ENCODE results near the gene ADIPOR2.
"Not testable (repeated sequence)": the region's sequence is repeated elsewhere in the genome, so short reads cannot be mapped to it uniquely, and the experiment has no call there.

Gene ADIPOR2

DNA sequence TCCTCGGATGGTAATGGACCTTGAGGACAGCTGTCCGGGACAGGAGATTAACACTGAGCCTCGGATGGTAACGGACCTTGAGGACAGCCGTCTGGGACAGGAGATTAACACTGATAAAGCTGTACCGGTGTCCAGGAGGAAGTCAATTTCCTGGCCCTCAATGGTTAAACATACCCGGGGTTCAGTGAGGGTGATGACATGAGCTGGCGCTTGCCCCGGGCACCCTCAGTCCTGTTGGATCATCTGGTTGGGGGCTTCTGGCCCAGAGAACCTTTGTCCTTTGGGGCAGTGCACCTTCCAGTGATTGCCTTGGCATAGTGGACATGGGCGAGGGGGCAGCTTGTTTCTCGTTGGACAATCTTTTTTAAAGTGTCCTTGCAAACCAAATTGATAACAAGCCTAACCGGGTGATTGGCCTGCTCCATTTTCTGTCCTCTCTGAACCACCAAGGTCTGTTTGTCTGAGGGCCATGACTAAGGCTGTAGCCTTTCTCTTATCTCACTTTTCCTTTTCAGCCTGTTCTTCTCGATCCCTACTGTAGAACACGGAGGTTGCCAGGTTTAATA is 23.0 kb downstream of the ADIPOR2 start:
- H3K36me3 ChIP-seq; H3K9me3 ChIP-seq; H3K27me3 ChIP-seq; H3K4me3 ChIP-seq (ENCODE audit: low read depth in 1 of 2, low read length in 1 of 2); H3K27ac ChIP-seq: not testable (repeated sequence)
- peaks cover 29 to 43% of the 10 kb centered on the region in 2 experiments for H3K4me1 ChIP-seq (ENCODE audit: control insufficient read depth in 1 of 2, insufficient read depth in 1 of 2, low read depth in 1 of 2, low read length in 1 of 2)

DNA sequence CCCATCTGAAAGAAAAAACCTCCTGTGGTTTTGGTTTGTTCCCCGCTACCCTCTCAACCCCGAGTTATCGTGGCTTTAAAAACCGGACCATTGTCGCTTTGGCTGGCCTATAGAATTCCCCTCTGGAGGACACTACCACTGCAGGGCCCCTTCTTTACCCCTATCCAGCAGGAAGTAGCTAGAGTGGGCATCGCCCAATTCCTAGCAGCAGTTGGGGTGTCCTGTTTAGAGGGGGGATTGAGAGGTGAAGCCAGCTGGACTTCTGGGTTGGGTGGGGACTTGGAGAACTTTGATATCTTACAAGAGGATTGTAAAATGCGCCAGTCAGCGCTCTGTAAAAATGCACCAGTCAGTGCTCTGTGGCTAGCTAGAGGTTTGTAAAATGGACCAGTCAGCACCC is 24.6 kb downstream of the ADIPOR2 start:
- not testable (repeated sequence) for H3K36me3 ChIP-seq; H3K27me3 ChIP-seq; H3K27ac ChIP-seq; H3K4me3 ChIP-seq (ENCODE audit: low read depth in 1 of 2, low read length in 1 of 2); H3K9me3 ChIP-seq
- H3K4me1 ChIP-seq (ENCODE audit: control insufficient read depth in 1 of 2, insufficient read depth in 1 of 2, low read depth in 1 of 2, low read length in 1 of 2): peaks cover 29 to 49% of the 10 kb centered on the region in 2 experiments

DNA sequence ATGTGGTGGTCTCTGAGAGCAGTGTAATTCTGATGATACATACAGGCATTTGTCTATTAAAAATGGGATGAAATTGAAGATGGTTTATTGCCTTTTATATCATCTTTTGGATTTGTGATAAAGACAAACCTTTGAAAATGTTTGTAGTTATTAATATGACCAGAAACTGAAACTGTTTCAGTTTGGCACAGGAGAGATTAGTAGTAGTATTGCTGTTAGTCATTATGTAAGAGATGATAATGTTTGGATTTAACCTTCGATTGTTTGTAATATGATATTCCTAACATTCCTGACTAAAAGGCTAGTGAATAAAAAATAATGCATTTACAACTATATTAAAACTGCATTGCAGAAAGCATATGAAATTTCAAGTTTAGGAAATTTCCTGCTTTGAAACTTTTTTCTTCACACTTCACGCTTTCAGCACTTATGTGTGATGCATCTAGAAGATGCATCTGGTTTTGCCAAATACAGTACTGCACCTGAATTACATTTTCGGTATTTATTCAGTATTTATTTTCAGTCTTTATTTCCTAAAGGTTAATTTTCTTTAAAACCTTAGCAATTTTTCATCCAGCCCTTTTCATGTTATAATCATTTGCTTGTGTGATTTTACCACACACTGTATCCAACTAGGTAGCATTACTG is 25.5 kb downstream of the ADIPOR2 start:
- Histone ChIP-seq H3K27me3 (no peaks in the 10 kb centered on the region), H3K36me3 (no peaks in the 10 kb centered on the region), H3K4me1 (ENCODE audit: control insufficient read depth in 1 of 2, insufficient read depth in 1 of 2, low read depth in 1 of 2, low read length in 1 of 2) (peaks cover 23 to 40% of the 10 kb centered on the region in 2 experiments), H3K27ac (peak overlapping the region; percentile 50), H3K4me3 (ENCODE audit: low read depth in 1 of 2, low read length in 1 of 2) (no peak overlapping the region), H3K9me3 (no peaks in the 10 kb centered on the region)
- TF ChIP-seq, protein P1, sequence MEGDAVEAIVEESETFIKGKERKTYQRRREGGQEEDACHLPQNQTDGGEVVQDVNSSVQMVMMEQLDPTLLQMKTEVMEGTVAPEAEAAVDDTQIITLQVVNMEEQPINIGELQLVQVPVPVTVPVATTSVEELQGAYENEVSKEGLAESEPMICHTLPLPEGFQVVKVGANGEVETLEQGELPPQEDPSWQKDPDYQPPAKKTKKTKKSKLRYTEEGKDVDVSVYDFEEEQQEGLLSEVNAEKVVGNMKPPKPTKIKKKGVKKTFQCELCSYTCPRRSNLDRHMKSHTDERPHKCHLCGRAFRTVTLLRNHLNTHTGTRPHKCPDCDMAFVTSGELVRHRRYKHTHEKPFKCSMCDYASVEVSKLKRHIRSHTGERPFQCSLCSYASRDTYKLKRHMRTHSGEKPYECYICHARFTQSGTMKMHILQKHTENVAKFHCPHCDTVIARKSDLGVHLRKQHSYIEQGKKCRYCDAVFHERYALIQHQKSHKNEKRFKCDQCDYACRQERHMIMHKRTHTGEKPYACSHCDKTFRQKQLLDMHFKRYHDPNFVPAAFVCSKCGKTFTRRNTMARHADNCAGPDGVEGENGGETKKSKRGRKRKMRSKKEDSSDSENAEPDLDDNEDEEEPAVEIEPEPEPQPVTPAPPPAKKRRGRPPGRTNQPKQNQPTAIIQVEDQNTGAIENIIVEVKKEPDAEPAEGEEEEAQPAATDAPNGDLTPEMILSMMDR (IDR thresholded peaks at IDR 0.05): no peak

DNA sequence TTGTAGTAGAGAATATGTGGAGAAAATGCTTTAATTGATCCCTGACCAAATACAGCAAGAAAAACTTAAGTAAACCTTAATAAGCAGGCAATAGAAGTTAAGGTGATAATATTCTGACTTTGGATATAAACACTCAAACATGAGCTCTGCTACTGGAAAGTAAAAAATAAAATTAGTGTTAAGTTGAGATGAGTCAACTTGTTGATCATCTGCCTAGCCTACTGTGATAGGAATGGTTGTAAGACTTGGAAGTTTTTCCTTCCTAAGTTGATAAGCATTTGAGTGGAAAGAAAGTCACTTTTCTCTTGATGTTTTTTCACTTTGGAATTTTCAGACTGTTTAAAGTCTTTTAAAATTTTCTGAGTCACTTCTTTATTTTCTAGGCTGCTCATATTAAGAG is 26.0 kb downstream of the ADIPOR2 start:
- Histone ChIP-seq H3K36me3 (no peaks in the 10 kb centered on the region), H3K27ac (peak overlapping the region; percentile 50), H3K4me1 (ENCODE audit: control insufficient read depth in 1 of 2, insufficient read depth in 1 of 2, low read depth in 1 of 2, low read length in 1 of 2) (peaks cover 18 to 34% of the 10 kb centered on the region in 2 experiments), H3K9me3 (no peaks in the 10 kb centered on the region), H3K27me3 (no peaks in the 10 kb centered on the region), H3K4me3 (ENCODE audit: low read depth in 1 of 2, low read length in 1 of 2) (no peak overlapping the region)
- TF ChIP-seq, protein P1 (IDR thresholded peaks at IDR 0.05): no peak

DNA sequence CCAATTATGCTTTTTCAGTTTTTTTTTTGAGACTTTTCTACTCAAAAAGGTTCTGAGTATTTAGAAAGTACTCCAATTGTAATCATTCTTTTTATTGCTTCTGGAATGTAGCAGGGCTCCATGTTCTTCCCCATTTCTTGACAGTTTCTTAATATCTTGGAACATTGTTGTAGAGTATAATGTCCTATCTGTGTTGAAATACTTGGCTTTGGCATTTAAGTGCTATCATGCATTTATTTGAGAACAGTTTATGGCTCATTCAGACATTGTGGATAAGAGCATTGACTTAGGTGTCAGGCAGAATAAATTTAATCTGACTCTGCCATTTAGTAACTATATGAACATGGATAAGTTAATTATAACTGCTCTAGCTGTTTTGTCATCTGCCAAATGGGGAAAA is 28.3 kb downstream of the ADIPOR2 start:
- Histone ChIP-seq H3K36me3 (no peaks in the 10 kb centered on the region), H3K27ac (no peak overlapping the region), H3K4me3 (ENCODE audit: low read depth in 1 of 2, low read length in 1 of 2) (no peak overlapping the region), H3K9me3 (no peaks in the 10 kb centered on the region), H3K4me1 (ENCODE audit: control insufficient read depth in 1 of 2, insufficient read depth in 1 of 2, low read depth in 1 of 2, low read length in 1 of 2) (peaks cover 12 to 26% of the 10 kb centered on the region in 2 experiments), H3K27me3 (no peaks in the 10 kb centered on the region)
- TF ChIP-seq, protein P1 (IDR thresholded peaks at IDR 0.05): no peak

DNA sequence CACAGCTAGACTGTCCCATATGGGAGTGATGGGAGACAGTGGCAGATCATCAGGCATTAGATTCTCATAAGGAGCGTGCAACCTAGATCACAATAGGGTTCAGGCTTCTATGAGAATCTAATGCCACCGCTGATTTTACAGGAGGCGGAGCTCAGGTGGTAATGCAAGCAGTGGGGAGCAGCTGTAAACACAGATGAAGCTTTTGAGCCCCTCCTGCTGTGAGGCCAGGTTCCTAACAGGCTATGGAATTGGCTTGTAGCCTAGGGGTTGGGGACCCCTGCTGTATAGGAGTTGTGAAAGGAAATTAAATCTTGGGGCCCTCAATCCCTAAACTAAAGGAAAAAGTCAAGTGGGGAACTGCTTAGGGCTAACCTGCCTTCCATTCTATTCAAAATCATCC is 29.6 kb downstream of the ADIPOR2 start:
- Histone ChIP-seq H3K9me3 (no peaks in the 10 kb centered on the region), H3K27ac (no peak overlapping the region), H3K4me3 (ENCODE audit: low read depth in 1 of 2, low read length in 1 of 2) (no peak overlapping the region), H3K27me3 (no peaks in the 10 kb centered on the region), H3K4me1 (ENCODE audit: control insufficient read depth in 1 of 2, insufficient read depth in 1 of 2, low read depth in 1 of 2, low read length in 1 of 2) (peaks cover 12 to 26% of the 10 kb centered on the region in 2 experiments), H3K36me3 (no peaks in the 10 kb centered on the region)
- TF ChIP-seq, protein P1 (IDR thresholded peaks at IDR 0.05): no peak

All from neutrophil (primary cell).